GM18508 (cell line): ENCODE results near the gene ARHGAP26.
"Not testable (repeated sequence)": the region's sequence is repeated elsewhere in the genome, so short reads cannot be mapped to it uniquely, and the experiment has no call there.

Experiments
- ATAC-seq: cut with Tn5 transposase; IDR thresholded peaks from one replicate; pipeline ENCODE4 v1.9.1; 2021; ENCODE audit warnings: moderate number of reproducible peaks; ENCODE audit not compliant: insufficient read depth, unreplicated experiment

Gene ARHGAP26

GRCh38 chr5:143200781-143201398, 430.7 kb downstream of the ARHGAP26 start:
- no peak for ATAC-seq

DNA sequence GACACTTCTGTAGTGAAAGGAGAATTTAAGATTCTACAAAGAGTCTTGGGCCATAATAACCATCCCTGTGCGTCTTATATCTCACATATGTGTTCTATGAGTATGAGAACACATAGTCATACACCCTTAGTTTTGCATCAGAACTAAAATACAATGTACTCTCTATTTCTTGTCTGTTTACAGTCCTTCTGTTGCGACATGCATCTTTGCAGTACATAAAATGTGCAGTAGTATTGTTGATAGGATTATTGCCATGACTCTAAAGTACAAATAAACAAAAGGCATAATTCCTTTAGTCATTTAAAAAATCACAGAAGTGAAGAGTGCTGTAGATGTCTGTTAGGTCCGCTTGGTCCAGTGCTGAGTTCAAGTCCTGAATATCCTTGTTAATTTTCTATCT, 431.4 kb downstream of the ARHGAP26 start:
- ATAC-seq: no peak

DNA sequence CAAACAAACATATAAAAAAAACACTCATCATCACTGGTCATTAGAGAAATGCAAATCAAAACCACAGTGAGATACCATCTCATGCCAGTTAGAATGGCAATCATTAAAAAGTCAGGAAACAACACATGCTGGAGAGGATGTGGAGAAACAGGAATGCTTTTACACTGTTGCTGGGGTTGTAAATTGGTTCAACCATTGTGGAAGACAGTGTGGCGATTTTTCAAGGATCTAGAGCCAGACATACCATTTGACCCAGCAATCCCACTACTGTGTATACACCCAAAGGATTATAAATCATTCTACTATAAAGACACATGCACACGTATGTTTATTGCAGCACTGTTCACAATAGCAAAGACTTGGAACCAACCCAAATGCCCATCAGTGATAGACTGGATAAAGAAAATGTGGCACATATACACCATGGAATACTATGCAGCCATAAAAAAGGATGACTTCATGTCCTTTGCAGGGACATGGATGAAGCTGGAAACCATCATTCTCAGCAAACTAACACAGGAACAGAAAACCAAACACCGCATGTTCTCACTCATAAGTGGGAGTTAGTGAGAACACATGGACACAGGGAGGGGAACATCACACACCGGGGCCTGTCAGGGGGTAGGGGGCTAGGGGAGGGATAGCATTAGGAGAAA, 433.3 kb downstream of the ARHGAP26 start:
- not testable (repeated sequence) for ATAC-seq

DNA sequence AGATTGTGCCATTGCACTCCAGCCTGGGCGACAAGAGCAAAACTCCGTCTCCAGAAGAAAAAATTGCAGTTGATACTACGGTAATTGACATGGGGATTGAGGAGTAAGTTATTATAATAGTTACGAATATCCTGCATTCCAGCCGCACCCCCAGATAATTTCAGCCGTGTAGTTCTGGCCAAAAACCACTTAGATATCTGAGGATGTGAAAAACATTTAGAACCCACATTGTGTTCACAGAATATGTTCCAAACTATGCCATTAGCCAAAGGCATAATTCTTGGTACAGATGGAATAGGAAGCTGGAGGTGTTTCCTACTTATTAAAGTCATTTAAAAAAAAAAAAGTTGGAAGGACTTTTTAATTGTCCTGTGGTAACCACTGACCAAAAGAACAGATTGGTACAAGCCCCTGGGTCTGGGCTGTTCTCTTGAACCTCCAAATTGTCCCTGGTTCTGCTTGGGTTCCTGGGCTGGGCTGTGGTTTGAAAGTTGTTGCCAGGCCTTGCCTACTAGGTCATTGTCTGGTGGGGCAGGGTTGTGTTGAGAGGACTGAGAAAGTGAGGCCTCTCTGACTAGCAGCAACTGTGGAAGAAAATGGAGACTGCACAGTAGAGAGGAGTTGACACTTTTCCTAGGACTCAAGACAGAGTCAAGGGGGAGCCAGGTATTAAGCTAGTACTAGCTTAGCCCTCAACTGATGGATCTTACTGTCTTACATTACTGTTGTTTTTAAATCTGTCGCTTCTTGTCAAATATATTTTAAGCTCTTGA, 434.5 kb downstream of the ARHGAP26 start:
- ATAC-seq: no peak

GRCh38 chr5:143205386-143205785, 435.2 kb downstream of the ARHGAP26 start:
- no peak for ATAC-seq

DNA sequence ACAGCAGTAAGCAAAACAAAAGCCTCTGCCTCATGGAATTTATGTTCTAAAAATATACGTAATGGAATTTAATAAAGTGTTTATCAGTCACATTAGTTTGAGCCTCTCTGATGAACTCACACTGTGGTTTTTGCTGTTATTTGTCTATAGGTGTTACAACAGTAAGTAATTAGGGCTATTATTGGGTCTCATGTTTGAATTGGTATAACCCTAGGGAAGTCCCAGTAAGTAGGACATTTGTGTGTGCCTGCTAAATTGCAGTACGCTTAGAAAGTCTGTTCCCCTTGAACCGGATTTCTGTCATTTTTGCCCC, 435.7 kb downstream of the ARHGAP26 start:
- no peak for ATAC-seq

- no peak for ATAC-seq
Measured at GRCh38 chr5:143206196-143207053, 436.2 kb downstream of the ARHGAP26 start.

- ATAC-seq: no peak
Measured at GRCh38 chr5:143207058-143207457, 436.9 kb downstream of the ARHGAP26 start.

DNA sequence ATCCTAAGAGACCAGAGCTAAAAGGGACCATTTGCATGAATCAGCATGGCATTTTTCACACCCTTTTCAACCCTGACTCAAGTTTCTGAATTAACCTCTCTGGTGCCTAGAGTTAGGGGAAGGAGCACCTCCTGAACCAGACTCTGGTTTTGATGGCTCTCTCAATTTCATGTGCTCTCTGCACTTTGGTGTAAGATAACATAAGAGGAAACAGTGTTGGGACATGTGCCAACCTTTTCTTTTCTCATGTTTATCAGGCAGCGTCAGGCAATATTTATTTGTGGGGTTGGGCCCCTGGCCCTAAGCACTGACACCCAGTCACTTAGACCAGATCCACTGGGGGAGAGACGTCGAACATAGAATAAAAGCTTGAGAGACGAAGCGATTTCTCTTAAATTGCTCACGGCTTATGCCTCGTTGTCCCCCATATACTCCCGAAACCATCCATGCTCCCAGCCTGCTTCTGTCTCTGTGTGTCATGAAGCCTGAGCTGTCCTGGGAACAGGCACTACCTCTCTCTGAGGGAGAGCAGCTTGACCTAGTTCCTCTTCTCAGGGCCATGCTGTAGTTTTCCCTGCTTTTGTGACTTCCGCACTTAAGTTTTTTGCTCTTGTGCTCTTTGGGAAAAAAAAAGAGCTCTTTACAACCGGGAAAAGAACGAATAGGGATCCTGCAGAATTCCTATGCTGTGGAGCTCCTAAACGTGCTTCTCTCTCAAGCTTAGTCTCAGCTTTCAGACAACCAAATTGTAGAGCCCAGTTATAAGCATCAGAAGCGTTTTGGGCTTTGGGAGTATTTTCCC, 437.6 kb downstream of the ARHGAP26 start:
- no peak for ATAC-seq

DNA sequence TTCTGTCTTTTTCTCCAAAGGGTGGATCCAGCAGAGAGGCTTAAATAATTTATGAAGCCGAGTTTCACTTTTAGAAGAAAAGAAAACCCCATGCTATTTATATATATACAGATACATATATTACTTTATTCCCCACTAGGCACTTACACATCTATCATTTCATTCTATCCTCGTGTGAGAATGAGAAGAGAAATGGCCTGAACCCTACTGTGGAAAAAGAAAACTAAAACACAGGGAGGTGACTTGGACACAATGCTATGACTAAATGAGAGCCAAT, 438.1 kb downstream of the ARHGAP26 start:
- ATAC-seq: no peak

DNA sequence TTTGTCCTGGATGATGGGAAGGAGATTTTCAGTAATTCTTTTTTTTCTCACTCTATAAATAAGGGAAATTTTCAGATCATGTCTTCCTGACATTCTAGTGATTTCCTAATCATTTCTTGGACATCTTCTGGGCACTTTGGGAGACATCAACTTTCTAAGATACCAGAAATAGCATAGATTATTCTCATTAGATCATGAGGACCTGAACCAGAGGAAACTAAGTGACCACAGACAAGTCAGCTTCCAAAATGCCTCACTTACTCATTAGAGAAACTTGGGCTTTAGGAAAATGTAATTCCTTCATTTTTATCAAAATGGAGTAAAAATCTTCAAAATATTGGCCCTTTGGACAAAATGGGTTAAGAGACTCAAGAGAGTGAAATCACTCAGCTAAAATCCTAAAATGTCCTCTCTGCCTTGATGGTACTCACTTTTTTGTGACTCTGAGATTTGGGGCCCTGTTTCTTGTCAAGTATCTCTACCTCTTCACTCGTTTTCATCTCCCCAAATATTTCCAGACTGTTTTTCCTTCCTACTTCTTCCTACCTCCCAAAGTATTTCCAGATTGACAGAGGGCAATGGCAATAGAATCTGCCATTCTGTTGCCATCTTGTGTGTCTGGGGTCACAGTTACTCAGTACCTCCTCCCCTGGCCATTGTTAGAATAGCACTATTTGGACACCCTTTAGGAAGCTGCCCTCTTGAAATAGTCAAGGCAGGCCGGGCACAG, 438.8 kb downstream of the ARHGAP26 start:
- ATAC-seq: no peak

DNA sequence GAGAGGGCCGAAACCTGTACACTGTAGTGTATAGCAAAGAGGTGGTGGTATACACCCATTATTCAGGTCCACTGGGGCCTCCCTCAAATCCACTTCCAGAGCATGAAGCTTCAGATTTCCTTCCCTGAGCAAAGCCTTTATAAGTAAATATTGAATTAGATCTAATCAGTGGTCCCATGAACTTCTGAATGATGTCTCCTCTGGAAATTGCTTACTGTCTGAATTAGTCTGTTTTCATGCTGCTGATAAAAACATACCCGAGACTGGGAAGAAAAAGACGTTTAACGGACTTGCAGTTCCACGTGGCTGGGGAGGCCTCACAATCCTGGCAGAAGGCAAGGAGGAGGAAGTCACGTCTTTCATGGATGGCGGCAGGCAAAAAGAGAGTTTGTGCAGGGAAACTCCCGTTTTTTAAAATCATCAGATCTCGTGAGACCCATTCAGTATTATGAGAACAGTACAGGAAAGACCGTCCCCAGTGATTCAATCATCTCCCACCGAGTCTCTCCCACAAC, 439.8 kb downstream of the ARHGAP26 start:
- no peak for ATAC-seq

DNA sequence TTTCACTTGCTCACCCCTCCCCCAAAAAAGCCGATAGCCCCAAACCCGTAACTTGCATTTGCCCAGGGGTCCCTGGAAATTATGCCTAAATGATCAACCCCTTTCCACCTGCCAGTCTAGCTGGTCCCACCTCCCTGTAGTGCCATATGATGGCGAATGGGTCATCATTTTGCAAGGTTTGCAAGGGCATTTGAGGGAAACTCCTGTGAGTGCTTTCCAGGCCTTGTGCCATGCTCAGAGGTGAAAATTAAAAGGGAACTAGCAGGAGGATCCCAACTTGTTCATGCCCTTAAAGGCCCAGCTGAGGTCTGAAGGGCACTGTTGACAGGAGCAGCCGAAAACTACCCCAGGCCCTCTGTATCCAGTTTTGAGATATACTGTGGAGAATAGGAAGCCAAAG, 440.4 kb downstream of the ARHGAP26 start:
- no peak for ATAC-seq

DNA sequence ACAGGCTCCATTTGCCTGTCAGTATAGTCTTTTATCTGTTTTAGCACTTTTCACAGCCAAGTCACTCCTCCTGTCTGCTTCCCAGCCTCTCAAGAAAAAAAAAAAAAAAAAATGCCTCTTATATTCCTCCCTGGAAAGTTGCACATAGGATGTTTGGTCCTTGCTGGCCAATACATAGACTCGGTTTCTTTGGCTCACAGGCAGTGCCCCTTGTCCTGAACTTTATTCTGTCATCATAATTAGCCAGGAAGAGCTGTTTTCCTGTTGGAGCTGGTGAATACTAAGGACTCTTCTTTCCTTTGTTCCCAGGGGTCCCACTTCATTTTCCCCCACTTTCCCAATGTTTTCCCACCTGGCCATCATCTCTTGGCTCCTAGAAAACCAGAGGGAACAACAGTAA, 442.1 kb downstream of the ARHGAP26 start:
- ATAC-seq: no peak

- ATAC-seq: no peak
Measured at GRCh38 chr5:143213231-143213850, 443.2 kb downstream of the ARHGAP26 start.

DNA sequence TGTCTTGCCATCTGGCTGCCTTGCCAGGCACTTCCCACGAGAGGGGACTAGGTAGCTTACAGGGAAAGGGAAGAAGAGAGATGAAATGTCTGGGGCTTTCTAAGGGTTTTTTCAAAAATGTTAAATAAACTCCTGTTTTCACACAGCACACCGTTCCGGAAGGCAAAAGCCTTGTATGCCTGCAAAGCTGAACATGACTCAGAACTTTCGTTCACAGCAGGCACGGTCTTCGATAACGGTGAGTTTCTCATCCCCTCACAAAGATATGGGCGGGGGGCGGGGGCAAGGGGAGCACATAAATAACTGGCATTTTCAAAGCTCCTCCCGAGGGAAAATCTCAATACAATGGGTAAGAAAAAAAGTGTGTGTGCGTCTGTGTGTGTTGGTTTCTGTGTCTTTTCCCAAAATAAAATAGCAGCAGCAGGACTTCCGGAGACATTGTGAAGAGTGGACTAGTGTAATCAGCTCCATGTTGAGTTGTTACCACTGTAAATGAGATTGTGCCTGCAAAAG, 443.7 kb downstream of the ARHGAP26 start:
- peak; percentile 47 for ATAC-seq

- no peak for ATAC-seq
Measured at GRCh38 chr5:143214458-143214857, 444.3 kb downstream of the ARHGAP26 start.

DNA sequence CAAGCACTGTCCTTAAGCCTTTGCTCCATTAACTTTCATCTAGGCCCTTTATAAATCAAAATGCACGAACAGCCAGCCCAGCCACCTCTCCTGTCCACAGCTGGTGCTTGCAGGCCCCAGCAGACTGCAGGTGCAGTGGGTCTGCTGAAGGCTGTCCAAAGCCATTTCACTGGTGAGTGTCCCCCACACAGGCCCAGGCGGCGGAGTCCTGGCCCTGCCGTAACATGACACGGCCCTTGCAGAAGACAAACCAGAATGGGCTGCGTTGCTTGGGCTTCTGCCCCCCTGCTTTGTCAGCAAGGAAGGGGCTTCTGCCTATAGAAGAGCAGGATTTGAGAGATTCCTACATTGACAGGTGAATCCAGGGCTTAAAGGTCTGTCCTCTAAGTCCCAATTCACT, 444.7 kb downstream of the ARHGAP26 start:
- ATAC-seq: no peak

DNA sequence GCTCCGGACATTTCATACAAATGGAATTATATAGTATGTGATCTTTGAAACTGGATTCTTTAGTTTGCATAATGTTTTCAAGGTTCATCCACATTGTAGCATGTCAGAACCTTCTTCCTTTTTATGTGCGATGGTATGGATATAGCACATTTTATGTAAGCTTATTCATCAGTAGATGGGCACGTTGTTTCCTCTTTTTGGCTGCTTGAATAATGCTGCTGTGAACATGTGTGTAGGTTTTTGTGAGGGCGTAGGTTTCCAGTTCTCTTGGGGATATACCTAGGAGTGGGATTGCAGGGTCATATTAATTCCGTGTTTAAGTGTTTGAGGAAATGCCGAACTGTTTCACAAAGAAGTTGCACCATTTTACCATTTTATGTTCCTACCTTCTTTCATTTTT, 445.5 kb downstream of the ARHGAP26 start:
- no peak for ATAC-seq
